ENCODE data around the gene BCAR1. TPM values are rescaled to one million over a fixed set of nuclear protein-coding genes. Genes with fewer than 3 reads are reported as not detected.
A peak's percentile ranks its signal among the peaks of the same experiment; 100 is the strongest.

Gene BCAR1
- total and polyA plus RNA-seq, 2 of the 13 experiments (the other 11 are each of a cell fraction or from before 2014, with no cell fraction given): 48.1 to 51.7 TPM

DNA sequence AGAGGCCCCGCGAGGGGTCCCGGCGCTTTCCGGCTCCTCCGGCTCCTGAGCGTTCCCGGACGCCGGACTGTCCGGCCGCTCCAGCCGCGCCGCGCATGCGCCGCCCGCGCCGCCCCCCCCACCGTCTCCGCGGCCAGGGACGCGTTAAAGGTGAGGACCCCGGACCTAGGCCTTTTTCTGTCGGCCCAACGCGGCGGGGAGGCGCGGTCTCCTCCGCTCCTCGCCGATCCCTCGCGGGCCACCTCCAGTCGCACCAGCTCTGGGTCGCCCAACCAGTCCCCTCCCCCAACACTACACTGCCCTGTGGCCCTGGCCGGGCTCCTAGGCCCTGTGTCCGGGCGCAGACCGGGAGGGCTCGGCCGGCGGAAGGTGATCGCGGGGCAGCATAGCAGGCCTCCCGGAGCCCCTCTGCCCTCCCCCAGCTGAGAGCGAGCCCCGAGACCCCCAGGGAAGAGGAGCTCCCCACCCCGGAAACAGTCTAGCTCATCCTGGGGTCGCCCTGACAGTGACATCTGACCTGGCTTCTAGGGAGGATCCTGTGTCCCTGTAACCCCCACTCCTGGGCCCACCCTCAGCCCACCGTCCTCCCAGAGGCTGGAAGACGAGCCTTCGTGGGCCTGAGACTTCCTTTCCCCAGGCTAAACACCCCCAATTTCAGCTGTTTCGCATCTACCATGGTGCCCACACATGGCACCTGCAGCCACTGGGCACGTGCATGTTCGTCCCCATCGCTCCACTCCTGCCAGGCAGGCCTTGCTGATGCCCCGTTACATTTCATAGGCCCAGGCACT lies 14.7 kb upstream of the BCAR1 start (continued):
- TF ChIP-seq, protein P1, sequence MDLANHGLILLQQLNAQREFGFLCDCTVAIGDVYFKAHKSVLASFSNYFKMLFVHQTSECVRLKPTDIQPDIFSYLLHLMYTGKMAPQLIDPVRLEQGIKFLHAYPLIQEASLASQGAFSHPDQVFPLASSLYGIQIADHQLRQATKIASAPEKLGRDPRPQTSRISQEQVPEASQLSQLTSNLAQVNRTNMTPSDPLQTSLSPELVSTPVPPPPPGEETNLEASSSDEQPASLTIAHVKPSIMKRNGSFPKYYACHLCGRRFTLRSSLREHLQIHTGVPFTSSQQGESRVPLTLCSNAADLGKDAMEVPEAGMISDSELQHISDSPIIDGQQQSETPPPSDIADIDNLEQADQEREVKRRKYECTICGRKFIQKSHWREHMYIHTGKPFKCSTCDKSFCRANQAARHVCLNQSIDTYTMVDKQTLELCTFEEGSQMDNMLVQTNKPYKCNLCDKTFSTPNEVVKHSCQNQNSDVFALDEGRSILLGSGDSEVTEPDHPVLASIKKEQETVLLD (CRISPR knock-in tag; IDR thresholded peaks at IDR 0.05; ENCODE audit: low read depth): peak; percentile 21; the same call in 1 of the 2 replicates
- TF ChIP-seq CEBPG (CRISPR knock-in tag; IDR thresholded peaks at IDR 0.05) (no peak), HNRNPK (IDR thresholded peaks at IDR 0.05; ENCODE audit: low read depth, low read length, poor library complexity, severe bottlenecking) (peak; percentile 94), ZFY (CRISPR knock-in tag; IDR thresholded peaks at IDR 0.05) (peak; percentile 95), TP53 (CRISPR knock-in tag; conservative IDR thresholded peaks at IDR 0.05) (no peak), NFE2 (CRISPR knock-in tag; IDR thresholded peaks at IDR 0.05) (no peak), ZNF850 (CRISPR knock-in tag; conservative IDR thresholded peaks at IDR 0.05) (no peak), SATB2 (CRISPR knock-in tag; IDR thresholded peaks at IDR 0.05) (0 out of 2 replicates have a peak, but pooled peaks have one; percentile 62), ZNF142 (CRISPR knock-in tag; IDR thresholded peaks at IDR 0.05) (no peak), ZNF292 (CRISPR knock-in tag; IDR thresholded peaks at IDR 0.05; ENCODE audit: borderline replicate concordance, low read depth) (no peak; the same call in 1 of the 2 replicates), ZNF720 (CRISPR knock-in tag; IDR thresholded peaks at IDR 0.05) (no peak), RBFOX2 (IDR thresholded peaks at IDR 0.05; ENCODE audit: low read depth, low read length) (peak; percentile 86), ZSCAN21 (CRISPR knock-in tag; IDR thresholded peaks at IDR 0.05; ENCODE audit: borderline replicate concordance) (peak; percentile 90)
- TF ChIP-seq, protein P2, sequence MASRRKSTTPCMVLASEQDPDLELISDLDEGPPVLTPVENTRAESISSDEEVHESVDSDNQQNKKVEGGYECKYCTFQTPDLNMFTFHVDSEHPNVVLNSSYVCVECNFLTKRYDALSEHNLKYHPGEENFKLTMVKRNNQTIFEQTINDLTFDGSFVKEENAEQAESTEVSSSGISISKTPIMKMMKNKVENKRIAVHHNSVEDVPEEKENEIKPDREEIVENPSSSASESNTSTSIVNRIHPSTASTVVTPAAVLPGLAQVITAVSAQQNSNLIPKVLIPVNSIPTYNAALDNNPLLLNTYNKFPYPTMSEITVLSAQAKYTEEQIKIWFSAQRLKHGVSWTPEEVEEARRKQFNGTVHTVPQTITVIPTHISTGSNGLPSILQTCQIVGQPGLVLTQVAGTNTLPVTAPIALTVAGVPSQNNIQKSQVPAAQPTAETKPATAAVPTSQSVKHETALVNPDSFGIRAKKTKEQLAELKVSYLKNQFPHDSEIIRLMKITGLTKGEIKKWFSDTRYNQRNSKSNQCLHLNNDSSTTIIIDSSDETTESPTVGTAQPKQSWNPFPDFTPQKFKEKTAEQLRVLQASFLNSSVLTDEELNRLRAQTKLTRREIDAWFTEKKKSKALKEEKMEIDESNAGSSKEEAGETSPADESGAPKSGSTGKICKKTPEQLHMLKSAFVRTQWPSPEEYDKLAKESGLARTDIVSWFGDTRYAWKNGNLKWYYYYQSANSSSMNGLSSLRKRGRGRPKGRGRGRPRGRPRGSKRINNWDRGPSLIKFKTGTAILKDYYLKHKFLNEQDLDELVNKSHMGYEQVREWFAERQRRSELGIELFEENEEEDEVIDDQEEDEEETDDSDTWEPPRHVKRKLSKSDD (CRISPR knock-in tag; IDR thresholded peaks at IDR 0.05; ENCODE audit: low read depth): peak; percentile 63; the same call in 1 of the 2 replicates
- TF ChIP-seq, protein P3, sequence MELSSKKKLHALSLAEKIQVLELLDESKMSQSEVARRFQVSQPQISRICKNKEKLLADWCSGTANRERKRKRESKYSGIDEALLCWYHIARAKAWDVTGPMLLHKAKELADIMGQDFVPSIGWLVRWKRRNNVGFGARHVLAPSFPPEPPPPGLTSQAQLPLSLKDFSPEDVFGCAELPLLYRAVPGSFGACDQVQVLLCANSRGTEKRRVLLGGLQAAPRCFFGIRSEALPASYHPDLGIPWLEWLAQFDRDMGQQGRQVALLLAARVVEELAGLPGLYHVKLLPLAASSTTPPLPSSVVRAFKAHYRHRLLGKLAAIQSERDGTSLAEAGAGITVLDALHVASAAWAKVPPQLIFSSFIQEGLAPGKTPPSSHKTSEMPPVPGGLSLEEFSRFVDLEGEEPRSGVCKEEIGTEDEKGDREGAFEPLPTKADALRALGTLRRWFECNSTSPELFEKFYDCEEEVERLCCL (CRISPR knock-in tag; IDR thresholded peaks at IDR 0.05; ENCODE audit: borderline replicate concordance): 0 out of 2 replicates have a peak, but pooled peaks have one; percentile 47

All from HepG2 (cell line).